GM18870 (cell line): ENCODE results near the gene F3.
A peak's percentile ranks its signal among the peaks of the same experiment; 100 is the strongest.

Experiments used
- ATAC-seq: cut with Tn5 transposase; IDR thresholded peaks from one replicate; pipeline ENCODE4 v1.9.1; 2021; ENCODE audit warnings: moderate library complexity; ENCODE audit not compliant: unreplicated experiment

The F3 gene

GRCh38 chr1:94528826-94529225 is 12.7 kb downstream of the F3 start:
- no peak for ATAC-seq

GRCh38 chr1:94528299-94528698 is 13.3 kb downstream of the F3 start:
- no peak for ATAC-seq

GRCh38 chr1:94527447-94528031 is 14.0 kb downstream of the F3 start:
- no peak for ATAC-seq

- no peak for ATAC-seq
Observed at GRCh38 chr1:94526152-94526980, 15.2 kb downstream of the F3 start.

DNA sequence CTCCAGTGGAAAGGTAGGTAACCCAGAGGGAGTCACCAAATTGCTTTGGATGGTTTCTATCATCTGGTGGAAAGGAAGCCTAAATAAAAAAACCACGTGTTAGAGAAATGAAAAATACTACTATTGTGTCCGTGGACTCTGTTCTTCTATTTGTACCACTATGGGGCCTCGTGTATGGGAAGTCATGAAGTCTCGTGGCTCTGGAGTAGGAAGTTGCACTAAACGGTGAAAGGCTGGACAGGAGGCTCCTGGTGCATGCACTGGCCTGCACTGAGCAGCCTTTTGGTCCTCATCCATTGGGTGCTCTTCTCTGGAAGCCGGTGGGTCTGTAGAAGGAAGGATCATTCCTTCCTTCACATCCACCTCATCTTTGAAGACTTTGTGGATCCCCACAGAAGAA is 17.0 kb downstream of the F3 start:
- no peak for ATAC-seq

- ATAC-seq, result no peak
Observed at GRCh38 chr1:94522304-94522703, 19.3 kb downstream of the F3 start.

DNA sequence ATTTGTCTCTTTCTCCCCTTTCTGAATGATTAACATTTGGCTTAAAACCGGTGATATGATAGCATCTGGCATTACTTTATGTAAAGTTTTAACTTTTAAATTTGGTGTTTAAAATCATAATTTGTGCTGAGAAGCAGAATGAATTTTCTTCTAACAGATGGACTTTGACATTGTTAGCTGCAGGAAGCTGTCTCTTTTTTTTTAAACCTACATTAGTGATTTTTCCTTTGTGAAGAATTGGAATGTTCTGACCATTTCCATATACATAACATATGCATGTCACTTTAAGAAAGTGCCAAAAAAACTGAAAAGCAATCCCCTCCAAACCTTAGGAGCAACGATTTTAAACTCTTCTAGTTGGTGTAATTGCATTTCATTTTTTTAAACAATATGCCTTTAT is 22.2 kb downstream of the F3 start:
- no peak for ATAC-seq

GRCh38 chr1:94515296-94515947 is 26.1 kb downstream of the F3 start:
- ATAC-seq, result no peak

DNA sequence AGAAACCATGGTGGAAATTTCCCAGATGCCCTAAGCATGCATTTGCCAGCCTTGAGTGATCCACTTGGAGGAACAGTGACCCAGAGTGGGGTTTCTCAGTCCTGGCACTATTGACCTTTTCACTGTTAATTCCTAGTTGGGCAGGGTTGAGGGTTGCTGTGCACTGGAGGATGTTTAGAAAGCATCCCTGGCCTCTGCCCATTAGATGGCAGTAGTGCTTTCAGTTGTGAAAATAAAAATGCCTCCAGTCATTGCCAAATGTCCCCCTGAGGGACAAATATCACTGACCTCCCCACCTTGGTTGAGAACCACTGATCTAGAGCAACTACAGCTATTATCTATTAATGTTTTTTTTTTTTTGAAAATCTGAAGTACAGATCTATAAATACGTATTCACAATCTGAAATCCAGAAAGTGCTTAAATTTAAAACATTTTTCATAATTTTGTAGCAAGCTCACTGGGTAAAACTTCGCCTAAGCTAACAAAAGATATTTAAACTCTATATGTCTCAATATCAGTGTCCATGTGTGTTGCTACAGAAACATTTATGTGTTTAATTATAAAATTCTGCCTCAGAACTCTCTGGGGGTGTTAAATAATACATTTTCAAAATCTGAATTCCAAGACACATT is 27.3 kb downstream of the F3 start:
- no peak for ATAC-seq

DNA sequence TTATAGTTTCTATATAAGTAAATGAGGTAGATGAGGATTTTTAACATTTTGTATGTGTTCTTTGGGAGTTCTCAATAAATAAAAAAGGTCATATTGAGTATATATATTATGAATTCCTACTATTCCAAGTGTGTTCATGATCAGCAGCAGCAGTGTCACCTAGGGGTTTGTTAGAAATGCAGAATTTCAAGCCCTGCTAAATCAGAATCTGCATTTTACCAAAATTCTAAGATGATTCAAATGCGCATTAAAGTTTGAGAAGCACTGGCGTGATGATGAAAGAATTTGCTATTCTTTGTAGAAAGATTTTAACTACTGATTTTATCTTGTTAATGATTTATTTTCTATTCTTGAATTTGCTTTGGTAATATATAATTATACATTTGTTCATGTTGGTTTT is 28.7 kb downstream of the F3 start:
- no peak for ATAC-seq

GRCh38 chr1:94504601-94505000 is 37.0 kb downstream of the F3 start:
- ATAC-seq, result no peak

DNA sequence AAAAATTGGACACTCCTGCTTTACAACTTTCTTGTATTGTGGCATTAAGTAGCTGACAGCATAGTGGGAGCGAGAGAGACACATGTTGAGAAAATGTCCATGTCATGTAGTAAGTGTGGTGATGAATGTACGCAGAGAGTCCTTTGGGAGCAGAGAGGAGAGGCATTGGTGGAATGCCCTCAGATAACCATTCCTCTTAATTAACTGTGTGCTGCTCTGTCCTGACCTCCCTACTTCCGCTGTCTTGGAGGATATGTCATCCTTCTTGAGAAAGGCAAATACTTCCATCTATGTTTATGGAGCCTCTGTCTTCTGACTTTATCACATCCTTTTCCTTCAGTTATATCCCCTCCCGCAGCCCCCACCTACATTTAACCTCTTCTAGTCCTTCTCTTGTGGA is 38.4 kb downstream of the F3 start:
- ATAC-seq, result no peak

- no peak for ATAC-seq
Observed at GRCh38 chr1:94501935-94502334, 39.6 kb downstream of the F3 start.

- no peak for ATAC-seq
Observed at GRCh38 chr1:94501426-94501825, 40.1 kb downstream of the F3 start.

GRCh38 chr1:94496076-94496755 is 45.3 kb downstream of the F3 start:
- no peak for ATAC-seq

- no peak for ATAC-seq
Observed at GRCh38 chr1:94490556-94490955, 51.0 kb downstream of the F3 start.

DNA sequence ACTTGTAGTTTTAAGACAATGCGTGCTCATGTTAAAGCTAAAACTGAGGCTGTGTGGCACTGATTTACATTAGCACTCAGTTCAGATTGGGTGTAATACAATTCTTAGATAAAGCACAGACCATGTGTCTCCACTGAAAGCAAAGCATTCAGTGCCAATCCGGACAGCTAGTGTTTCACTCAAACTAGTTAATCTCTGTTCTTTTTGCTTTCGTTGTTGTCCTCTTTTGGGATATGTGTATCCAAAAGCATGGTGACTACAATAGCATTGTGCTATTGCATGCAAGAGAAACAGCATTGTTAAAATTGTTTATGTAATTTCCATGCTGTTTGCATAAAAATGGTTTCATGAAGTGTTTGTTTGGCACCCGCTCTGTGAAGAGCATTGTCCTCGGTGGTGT is 54.6 kb downstream of the F3 start:
- ATAC-seq, result no peak

DNA sequence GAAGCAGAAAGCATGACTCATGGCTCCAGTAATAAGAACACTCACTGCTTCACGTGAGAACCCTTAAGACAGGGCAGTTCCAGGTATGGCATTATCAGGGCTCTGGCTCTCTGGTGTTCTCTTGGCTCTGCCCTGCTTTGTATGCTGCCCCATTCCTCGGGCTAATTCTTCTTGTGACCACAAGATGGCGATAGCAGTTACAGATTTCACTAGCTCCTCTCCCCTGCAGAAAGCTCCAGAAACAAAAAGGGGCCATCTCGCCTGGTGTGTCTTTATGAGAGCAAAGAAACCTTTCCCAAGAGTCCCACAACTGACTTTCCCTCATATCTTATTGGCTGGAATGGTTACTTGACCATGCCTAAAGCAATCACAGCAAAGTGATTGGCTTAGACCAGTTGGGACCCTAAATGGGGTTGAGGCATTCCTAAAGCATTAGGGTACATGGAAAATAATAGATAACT is 60.1 kb downstream of the F3 start:
- ATAC-seq, result peak; percentile 89

DNA sequence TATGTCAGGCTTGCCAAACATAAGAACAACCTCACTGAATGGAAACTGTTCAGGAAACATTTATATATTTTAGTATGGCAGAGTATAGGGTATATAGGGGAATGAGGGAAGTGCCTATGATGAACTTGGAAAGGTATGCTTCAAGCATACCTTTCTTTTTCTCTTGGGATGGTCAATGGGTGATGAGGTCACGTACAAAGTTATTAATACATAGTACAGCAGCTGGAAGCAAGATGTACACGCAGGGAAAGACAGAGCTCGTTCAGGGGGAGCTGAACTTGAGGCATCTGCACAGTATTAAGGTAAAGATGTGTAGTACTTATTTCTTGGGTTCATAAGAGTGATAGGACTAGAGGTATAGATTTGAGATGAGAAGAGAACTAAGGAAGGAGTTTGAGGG is 61.9 kb downstream of the F3 start:
- no peak for ATAC-seq
